Right atrium auricular region (tissue), 2 donors: ENCODE results near the gene FGF14. TPM values are rescaled to one million over a fixed set of nuclear protein-coding genes. Genes with fewer than 3 reads are reported as not detected.

Source experiments
- DNase-seq: peaks from one replicate; pipeline ENCODE4 v3.0.0-alpha.2; 2019; ENCODE audit warnings: low spot score
- H3K27ac ChIP-seq, 2 donors: fragments of 200-600 bp; sonication (generic); 1 replicate in 1 of 2; 2 replicates in 1 of 2; pipeline ENCODE4 v1.5.1; 2016 to 2019
- H3K27me3 ChIP-seq, 2 donors: fragments of 200-600 bp; sonication (generic); one replicate each; pipeline versions ENCODE4 v1.5.1 to v1.6.0; 2017 to 2019
- H3K36me3 ChIP-seq: fragments of 200-600 bp; sonication (generic); one replicate; pipeline ENCODE4 v1.5.1; 2016
- H3K4me1 ChIP-seq, 2 donors: fragments of 200-600 bp; sonication (generic); one replicate each; pipeline versions ENCODE4 v1.5.1 to v1.6.0; 2017 to 2019
- H3K4me3 ChIP-seq, 2 donors: fragments of 200-600 bp; sonication (generic); 1 replicate in 1 of 2; 2 replicates in 1 of 2; pipeline ENCODE4 v1.5.1; 2017 to 2019; ENCODE audit warnings: mild to moderate bottlenecking in 1 of 2, moderate library complexity in 1 of 2
- H3K9me3 ChIP-seq, 2 donors: fragments of 200-600 bp; sonication (generic); one replicate each; pipeline ENCODE4 v1.5.1; 2019
- total RNA-seq, 2 donors: library from RNA; depleted of rRNA; stranded (reverse); fragments of >200 nt; gene quantifications; one replicate each; pipeline ENCODE4 v1.1.0, GENCODE V29; 2016
- TF ChIP-seq, protein P1 (sequence below), 2 donors: fragments of 200-600 bp; sonication (generic); IDR thresholded peaks; one replicate each; pipeline ENCODE4 v1.5.1; 2019; ENCODE audit warnings: antibody characterized with exemption in 2 of 2

FGF14 gene
- total RNA-seq, 2 donors from 2014 or later: 1.3 to 1.7 TPM

DNA sequence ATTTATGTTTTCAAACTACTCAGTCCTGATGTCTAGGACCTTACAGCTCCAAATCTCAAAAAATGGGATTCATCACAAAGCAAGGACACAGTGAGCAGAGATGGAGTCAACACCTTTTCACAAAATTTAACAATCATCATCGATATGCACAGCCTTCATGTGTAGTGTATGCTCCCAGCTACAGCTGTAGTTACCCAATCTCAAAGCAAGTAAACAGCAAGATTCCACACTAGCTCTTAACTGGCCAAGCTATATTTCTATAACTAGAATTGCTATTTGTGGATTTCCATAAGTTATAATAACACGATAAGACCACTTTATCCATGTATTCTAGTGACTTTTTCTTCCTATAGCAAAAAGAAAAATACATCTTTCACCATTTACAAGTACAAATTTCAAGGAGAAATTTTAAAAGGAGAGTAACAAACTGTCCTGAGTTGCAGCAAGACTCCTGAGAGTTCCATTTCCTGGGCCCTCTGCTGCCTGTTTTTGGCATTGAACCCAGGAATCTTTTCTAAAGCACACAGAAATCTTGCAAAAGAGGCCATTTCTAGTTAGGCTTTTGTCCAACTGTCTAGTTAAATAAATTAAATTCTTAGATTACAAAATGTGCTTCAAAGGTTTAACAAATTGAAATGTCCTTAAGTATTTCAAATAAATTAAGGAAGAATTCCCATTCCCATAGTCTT, 460.6 kb downstream of the FGF14 start:
- Histone ChIP-seq H3K27me3 (no peaks in the 10 kb centered on the region), H3K4me1 (peaks cover 0 to 8% of the 10 kb centered on the region in 2 donors), H3K27ac (no peak overlapping the region), H3K36me3 (no peaks in the 10 kb centered on the region), H3K9me3 (no peaks in the 10 kb centered on the region), H3K4me3 (no peak overlapping the region)
- TF ChIP-seq, protein P1, sequence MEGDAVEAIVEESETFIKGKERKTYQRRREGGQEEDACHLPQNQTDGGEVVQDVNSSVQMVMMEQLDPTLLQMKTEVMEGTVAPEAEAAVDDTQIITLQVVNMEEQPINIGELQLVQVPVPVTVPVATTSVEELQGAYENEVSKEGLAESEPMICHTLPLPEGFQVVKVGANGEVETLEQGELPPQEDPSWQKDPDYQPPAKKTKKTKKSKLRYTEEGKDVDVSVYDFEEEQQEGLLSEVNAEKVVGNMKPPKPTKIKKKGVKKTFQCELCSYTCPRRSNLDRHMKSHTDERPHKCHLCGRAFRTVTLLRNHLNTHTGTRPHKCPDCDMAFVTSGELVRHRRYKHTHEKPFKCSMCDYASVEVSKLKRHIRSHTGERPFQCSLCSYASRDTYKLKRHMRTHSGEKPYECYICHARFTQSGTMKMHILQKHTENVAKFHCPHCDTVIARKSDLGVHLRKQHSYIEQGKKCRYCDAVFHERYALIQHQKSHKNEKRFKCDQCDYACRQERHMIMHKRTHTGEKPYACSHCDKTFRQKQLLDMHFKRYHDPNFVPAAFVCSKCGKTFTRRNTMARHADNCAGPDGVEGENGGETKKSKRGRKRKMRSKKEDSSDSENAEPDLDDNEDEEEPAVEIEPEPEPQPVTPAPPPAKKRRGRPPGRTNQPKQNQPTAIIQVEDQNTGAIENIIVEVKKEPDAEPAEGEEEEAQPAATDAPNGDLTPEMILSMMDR (IDR thresholded peaks at IDR 0.05): no peak
- no peak for DNase-seq

DNA sequence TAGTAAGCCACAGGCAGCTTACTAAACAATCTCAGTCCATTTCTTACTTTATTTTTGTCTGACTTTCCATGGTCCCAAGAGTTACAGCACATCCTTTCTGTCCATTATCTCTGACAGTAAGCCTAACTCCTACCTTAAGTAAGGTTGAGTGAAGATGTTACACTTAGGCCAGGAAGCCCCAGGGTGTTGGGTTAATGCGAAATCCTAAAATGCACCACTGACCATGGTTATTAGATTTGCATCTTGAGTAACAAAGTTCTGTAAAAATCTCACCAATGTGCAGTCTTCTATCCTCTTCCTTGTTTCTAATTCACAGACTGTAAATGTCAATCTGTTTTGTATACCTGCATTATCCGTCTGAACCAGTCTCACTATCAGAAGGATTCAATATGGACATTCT, 462.5 kb downstream of the FGF14 start:
- H3K27ac ChIP-seq: no peak overlapping the region
- no peak for DNase-seq
- no peaks in the 10 kb centered on the region for H3K27me3 ChIP-seq
- H3K36me3 ChIP-seq: no peaks in the 10 kb centered on the region
- TF ChIP-seq, protein P1 (IDR thresholded peaks at IDR 0.05): no peak
- H3K4me3 ChIP-seq: no peak overlapping the region
- peaks cover 0 to 8% of the 10 kb centered on the region in 2 donors for H3K4me1 ChIP-seq
- no peaks in the 10 kb centered on the region for H3K9me3 ChIP-seq

DNA sequence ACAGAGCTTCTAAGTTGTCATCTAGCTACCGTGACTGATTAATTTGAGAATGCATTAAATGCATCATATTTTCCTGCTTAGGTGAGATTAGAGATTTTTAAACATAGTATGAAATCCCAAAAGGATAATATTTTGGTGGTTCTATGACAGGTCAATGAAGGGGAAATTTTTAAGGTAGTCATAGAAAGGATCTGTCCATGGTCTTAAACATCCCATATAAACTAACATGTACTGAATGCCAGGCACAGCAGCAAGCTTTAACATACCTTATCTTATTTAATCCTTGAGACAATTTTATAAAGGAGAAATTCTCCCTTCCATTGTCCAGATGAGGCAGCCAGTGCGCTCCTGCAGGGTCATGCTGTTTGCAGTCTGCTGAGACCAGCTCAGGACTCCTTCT, 466.0 kb downstream of the FGF14 start:
- H3K4me3 ChIP-seq: no peak overlapping the region
- no peaks in the 10 kb centered on the region for H3K36me3 ChIP-seq
- DNase-seq: no peak
- no peaks in the 10 kb centered on the region for H3K27me3 ChIP-seq
- no peak overlapping the region for H3K27ac ChIP-seq
- no peaks in the 10 kb centered on the region for H3K9me3 ChIP-seq
- H3K4me1 ChIP-seq: no peaks in the 10 kb centered on the region
- TF ChIP-seq, protein P1 (IDR thresholded peaks at IDR 0.05): no peak

DNA sequence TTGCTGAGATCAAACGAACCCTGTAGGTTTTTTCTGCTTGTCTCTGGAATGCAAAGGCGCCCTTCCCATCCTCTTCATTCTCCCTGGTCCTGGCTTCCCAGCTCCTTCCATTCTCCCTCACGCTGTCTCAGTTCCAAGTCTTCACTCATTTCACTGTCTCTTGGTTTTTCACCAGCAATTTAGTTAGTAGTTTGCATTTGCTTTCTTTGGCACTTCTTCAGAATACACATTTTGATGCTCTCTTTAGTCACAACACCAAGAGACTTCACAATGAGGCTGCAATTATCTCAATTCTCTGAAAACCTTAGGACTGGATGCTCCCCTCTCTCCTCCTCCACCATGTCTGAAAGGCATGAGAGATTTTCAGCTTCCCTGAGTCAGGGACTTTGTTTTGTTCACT, 470.7 kb downstream of the FGF14 start:
- DNase-seq: no peak
- H3K4me1 ChIP-seq: no peaks in the 10 kb centered on the region
- H3K27ac ChIP-seq: no peak overlapping the region
- TF ChIP-seq, protein P1 (IDR thresholded peaks at IDR 0.05): no peak
- no peaks in the 10 kb centered on the region for H3K9me3 ChIP-seq
- H3K27me3 ChIP-seq: no peaks in the 10 kb centered on the region
- H3K36me3 ChIP-seq: no peaks in the 10 kb centered on the region
- H3K4me3 ChIP-seq: no peak overlapping the region

DNA sequence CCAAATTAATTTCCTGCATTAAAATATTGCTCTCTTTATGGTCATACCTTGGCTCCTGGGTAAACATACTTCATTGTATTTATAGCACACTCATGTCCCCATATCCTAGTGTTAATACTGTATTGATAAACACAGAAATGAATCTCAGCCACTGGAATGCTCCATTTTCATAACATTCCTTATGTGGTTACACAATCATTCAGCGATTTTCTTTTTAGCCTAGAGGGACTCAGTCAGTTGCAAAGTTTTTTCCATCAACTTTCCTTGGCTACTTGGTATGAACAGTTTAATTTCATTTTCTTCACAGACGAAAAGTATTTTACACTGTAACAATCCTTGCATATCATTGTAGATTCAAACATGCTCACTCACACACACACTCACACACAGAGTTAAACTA, 471.5 kb downstream of the FGF14 start:
- no peak for DNase-seq
- Histone ChIP-seq H3K4me1 (no peaks in the 10 kb centered on the region), H3K4me3 (no peak overlapping the region), H3K9me3 (no peaks in the 10 kb centered on the region), H3K27ac (no peak overlapping the region), H3K27me3 (no peaks in the 10 kb centered on the region), H3K36me3 (no peaks in the 10 kb centered on the region)
- TF ChIP-seq, protein P1 (IDR thresholded peaks at IDR 0.05): no peak

DNA sequence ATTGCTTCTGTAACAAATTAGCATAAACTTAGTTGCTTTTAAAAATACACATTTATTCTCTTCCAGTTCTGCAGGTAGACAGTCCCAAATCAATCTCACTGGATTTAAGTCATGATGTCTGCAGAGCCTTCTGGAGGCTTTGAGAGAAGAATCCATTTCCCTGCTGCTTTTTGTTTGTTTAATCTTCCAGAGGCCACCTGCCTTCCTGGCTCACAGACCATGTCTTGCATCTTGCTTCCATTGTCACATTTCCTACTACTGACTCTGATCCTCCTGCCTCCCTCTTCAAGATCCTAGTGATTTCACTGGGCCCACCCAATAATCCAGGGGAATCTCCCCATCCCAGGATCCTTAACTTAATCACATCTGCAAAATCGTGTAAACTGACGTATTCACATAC, 476.1 kb downstream of the FGF14 start:
- DNase-seq: no peak
- H3K27me3 ChIP-seq: peaks cover 0 to 1% of the 10 kb centered on the region in 2 donors
- no peaks in the 10 kb centered on the region for H3K4me1 ChIP-seq
- H3K9me3 ChIP-seq: no peaks in the 10 kb centered on the region
- no peak overlapping the region for H3K27ac ChIP-seq
- TF ChIP-seq, protein P1 (IDR thresholded peaks at IDR 0.05): no peak
- H3K4me3 ChIP-seq: no peak overlapping the region
- H3K36me3 ChIP-seq: no peaks in the 10 kb centered on the region
